Naive thymus-derived CD8-positive, alpha-beta T cell (primary cell): ENCODE measurements around the gene CDC26. TPM values are rescaled to one million over a fixed set of nuclear protein-coding genes. Genes with fewer than 3 reads are reported as not detected.

Experiments used
- ATAC-seq, 2 donors: fragments of 150-1000 bp; cut with Tn5 transposase in 1 of 2; sonication (Bioruptor Pico), chemical (Tn5 transposase) in 1 of 2; 1 replicate in 1 of 2; 2 replicates in 1 of 2; pipeline ENCODE4 v1.10.0; 2021; ENCODE audit warnings: mild to moderate bottlenecking in 2 of 2, moderate library complexity in 2 of 2
- POLR2A ChIA-PET: fragments of 350-600 bp; sonication (Branson Sonifier 250); formaldehyde crosslinking; loops from one replicate; lab custom pipeline; 2021; ENCODE audit warnings: antibody characterized with exemption; lab: Charles Lee
- DNase-seq, 10 donors: peaks; one replicate each; pipeline versions ENCODE4 v3.0.0 to v3.0.0-alpha.2; 2020 to 2022
- H3K27ac Mint-ChIP-seq, 10 donors: one replicate each; pipeline ENCODE4 v1.8.0; 2020 to 2022; ENCODE audit warnings: mild to moderate bottlenecking in 10 of 10, mixed read lengths in 10 of 10, moderate library complexity in 4 of 10, inconsistent platforms in 1 of 10
- H3K27me3 Mint-ChIP-seq, 5 donors: one replicate each; pipeline ENCODE4 v1.8.0; 2021 to 2022; ENCODE audit warnings: mixed read lengths in 5 of 5
- H3K36me3 Mint-ChIP-seq, 3 donors: one replicate each; pipeline ENCODE4 v1.8.0; 2020 to 2022; ENCODE audit warnings: mixed read lengths in 3 of 3, mild to moderate bottlenecking in 2 of 3, inconsistent platforms in 1 of 3
- H3K4me1 Mint-ChIP-seq, 4 donors: one replicate each; pipeline ENCODE4 v1.8.0; 2021 to 2022; ENCODE audit warnings: mixed read lengths in 4 of 4
- H3K4me3 Mint-ChIP-seq, 10 donors: one replicate each; pipeline ENCODE4 v1.8.0; 2020 to 2022; ENCODE audit warnings: mild to moderate bottlenecking in 10 of 10, mixed read lengths in 10 of 10, moderate library complexity in 6 of 10, inconsistent platforms in 1 of 10
- H3K9me3 Mint-ChIP-seq, 9 donors: one replicate each; pipeline ENCODE4 v1.8.0; 2020 to 2022; ENCODE audit warnings: mixed read lengths in 9 of 9, mild to moderate bottlenecking in 3 of 9, inconsistent platforms in 1 of 9, moderate library complexity in 1 of 9
- polyA plus RNA-seq, 3 donors: library from polyadenylated mRNA; unstranded; fragments of 300-500 nt; fragmentation: Illumina TruSeq; gene quantifications; one replicate each; pipeline ENCODE4 v1.2.3, GENCODE V29; 2021
- total RNA-seq, 8 experiments: library from RNA in 2 of 8; stranded (reverse) in 2 of 8; gene quantifications; one replicate each; pipeline ENCODE4 v1.2.3 and lab custom pipeline; 2021 to 2026

Gene CDC26
- total and polyA plus RNA-seq, 5 experiments from 2014 or later: 33.0 to 193 (median 148) TPM

GRCh38 chr9:113223963-113224362 is 51.4 kb downstream of the CDC26 start:
- ATAC-seq (no peak), DNase-seq (no peak)
- peaks cover 0 to 3% (median 0%) of the 10 kb centered on the region in 3 donors for H3K36me3 Mint-ChIP-seq
- no peaks in the 10 kb centered on the region for H3K9me3 Mint-ChIP-seq
- no peaks in the 10 kb centered on the region for H3K27me3 Mint-ChIP-seq
- POLR2A ChIA-PET: no interaction called here
- H3K4me1 Mint-ChIP-seq: peaks cover 19 to 45% (median 43%) of the 10 kb centered on the region in 4 donors
- H3K4me3 Mint-ChIP-seq: no peak overlapping the region
- H3K27ac Mint-ChIP-seq: no peak overlapping the region

GRCh38 chr9:113222482-113222841 is 52.9 kb downstream of the CDC26 start:
- Mint-ChIP-seq H3K27me3 (no peaks in the 10 kb centered on the region), H3K4me1 (peaks cover 16 to 46% (median 38%) of the 10 kb centered on the region in 4 donors)

GRCh38 chr9:113221800-113222481 is 53.4 kb downstream of the CDC26 start:
- peaks cover 16 to 49% (median 38%) of the 10 kb centered on the region in 4 donors for H3K4me1 Mint-ChIP-seq
- DNase-seq: peak in 2 of 10 donors; percentile 9 to 11
- peak in 1 of 2 donors; percentile 15 for ATAC-seq
- no peaks in the 10 kb centered on the region for H3K27me3 Mint-ChIP-seq
- POLR2A ChIA-PET: interaction anchor here (0.6 to 2.2 kb wide), 7 partner anchors 10 to 1660 kb away, joined by 3 to 13 read pairs (median 3); partner anchors contain the start of genes CDC26, PRPF4 and PTBP3
- peak overlapping the region; percentile 32 to 97 (median 96) for H3K27ac Mint-ChIP-seq
- H3K4me3 Mint-ChIP-seq: peak overlapping the region; percentile 92 to 99 (median 97)
- peaks cover 0 to 3% (median 0%) of the 10 kb centered on the region in 3 donors for H3K36me3 Mint-ChIP-seq
- no peaks in the 10 kb centered on the region for H3K9me3 Mint-ChIP-seq

More at GRCh38 chr9:113222482-113222841, 52.9 kb downstream of the CDC26 start:
- POLR2A ChIA-PET: interaction anchor here (2.2 kb wide), 1 partner anchor 52 kb away, joined by 13 read pairs; the partner anchor contains the start of genes CDC26 and PRPF4
- DNase-seq (no peak), ATAC-seq (no peak)
- no peaks in the 10 kb centered on the region for H3K9me3 Mint-ChIP-seq
- peak overlapping the region; percentile 32 to 96 (median 94) for H3K27ac Mint-ChIP-seq
- H3K36me3 Mint-ChIP-seq: no peaks in the 10 kb centered on the region
- H3K4me3 Mint-ChIP-seq: peak overlapping the region; percentile 92 to 99 (median 97)

- Mint-ChIP-seq H3K36me3 (peaks cover 0 to 6% (median 0%) of the 10 kb centered on the region in 3 donors), H3K4me3 (peak within 1 kb of the TSS; percentile 92 to 99 (median 97)), H3K27me3 (no peaks in the 10 kb centered on the region), H3K27ac (peak within 1 kb of the TSS; percentile 80 to 97 (median 96)), H3K9me3 (no peaks in the 10 kb centered on the region), H3K4me1 (peaks cover 16 to 53% (median 41%) of the 10 kb centered on the region in 4 donors)
- peak; percentile 95 to 97 for ATAC-seq
- POLR2A ChIA-PET: interaction anchor here (0.6 to 2.2 kb wide), 8 partner anchors 11 to 1659 kb away, joined by 3 to 13 read pairs (median 3); partner anchors contain the start of genes CDC26, PRPF4 and PTBP3
- peak; percentile 92 to 97 (median 96) for DNase-seq
Measured at GRCh38 chr9:113221003-113221799, 54.2 kb downstream of the CDC26 start, which contains the start of the genes FKBP15 and SLC31A1. Gene FKBP15 (minus strand): TSS chr9:113221277. CDS start chr9:113221243, 34 bp downstream. Gene SLC31A1 (plus strand): TSS chr9:113221544. CDS start chr9:113256149, 34,605 bp downstream.

- POLR2A ChIA-PET: interaction anchor here (0.6 to 2.2 kb wide), 4 partner anchors 14 to 887 kb away, joined by 3 to 13 read pairs (median 3); partner anchors contain the start of genes CDC26, PRPF4 and PTBP3
- no peaks in the 10 kb centered on the region for H3K27me3 Mint-ChIP-seq
- peak overlapping the region; percentile 80 to 97 (median 96) for H3K27ac Mint-ChIP-seq
- H3K4me1 Mint-ChIP-seq: peaks cover 16 to 57% (median 42%) of the 10 kb centered on the region in 4 donors
- peak overlapping the region; percentile 92 to 99 (median 97) for H3K4me3 Mint-ChIP-seq
- peaks cover 0 to 8% (median 0%) of the 10 kb centered on the region in 3 donors for H3K36me3 Mint-ChIP-seq
- no peaks in the 10 kb centered on the region for H3K9me3 Mint-ChIP-seq
- DNase-seq: peak in 2 of 10 donors; percentile 5 to 23
- no peak for ATAC-seq
Measured at GRCh38 chr9:113220467-113221002, 54.8 kb downstream of the CDC26 start.

- Mint-ChIP-seq H3K27ac (peak overlapping the region in 7 of 10 donors; percentile 72 to 97 (median 96)), H3K9me3 (no peaks in the 10 kb centered on the region), H3K36me3 (peaks cover 0 to 11% (median 0%) of the 10 kb centered on the region in 3 donors), H3K27me3 (no peaks in the 10 kb centered on the region), H3K4me3 (peak overlapping the region; percentile 92 to 99 (median 97)), H3K4me1 (peaks cover 18 to 60% (median 47%) of the 10 kb centered on the region in 4 donors)
- no peak for ATAC-seq
- no peak for DNase-seq
- POLR2A ChIA-PET: no interaction called here
Measured at GRCh38 chr9:113219969-113220368, 55.4 kb downstream of the CDC26 start.

- H3K27ac Mint-ChIP-seq: peak overlapping the region in 7 of 10 donors; percentile 12 to 97 (median 87)
- POLR2A ChIA-PET: no interaction called here
- H3K4me3 Mint-ChIP-seq: peak overlapping the region; percentile 92 to 99 (median 97)
- H3K4me1 Mint-ChIP-seq: peaks cover 20 to 63% (median 51%) of the 10 kb centered on the region in 4 donors
- peaks cover 0 to 15% (median 0%) of the 10 kb centered on the region in 3 donors for H3K36me3 Mint-ChIP-seq
- ATAC-seq (no peak), DNase-seq (no peak)
- H3K27me3 Mint-ChIP-seq: no peaks in the 10 kb centered on the region
- no peaks in the 10 kb centered on the region for H3K9me3 Mint-ChIP-seq
Measured at GRCh38 chr9:113219186-113219936, 56.0 kb downstream of the CDC26 start.

Other genes with a start within 250 kb of the CDC26 start
- gene ZFP37, start 218.8 kb downstream of the CDC26 start, total RNA-seq: 1 to 10 TPM; 2.6 to 4.1 TPM
- 1 to 10 TPM in 2 of 3 donors, under 1 TPM in 1; 0.88 to 2.1 (median 1.4) TPM for gene ZFP37, start 218.8 kb downstream of the CDC26 start, polyA plus RNA-seq
- gene SLC31A2, start 124.6 kb downstream of the CDC26 start, total RNA-seq: 1 to 10 TPM; 3.9 to 4.8 TPM
- gene SLC31A2, start 124.6 kb downstream of the CDC26 start, polyA plus RNA-seq: 1 to 10 TPM; 2.1 to 3.5 (median 3.0) TPM
- gene FKBP15, start 54.3 kb downstream of the CDC26 start, total RNA-seq: 10 to 100 TPM; 31.3 to 33.5 TPM
- gene FKBP15, start 54.3 kb downstream of the CDC26 start, polyA plus RNA-seq: 10 to 100 TPM in 1 of 3 donors, 1 to 10 TPM in 2; 7.2 to 14.4 (median 8.8) TPM
- 1 to 10 TPM; 3.7 to 4.4 TPM for gene SLC31A1, start 54.0 kb downstream of the CDC26 start, total RNA-seq
- 1 to 10 TPM; 2.0 to 4.7 (median 2.2) TPM for gene SLC31A1, start 54.0 kb downstream of the CDC26 start, polyA plus RNA-seq
- 10 to 100 TPM; 16.6 to 17.2 TPM for gene PRPF4, start 86 bp upstream of the CDC26 start, total RNA-seq
- gene PRPF4, start 86 bp upstream of the CDC26 start, polyA plus RNA-seq: 10 to 100 TPM; 21.7 to 24.0 (median 23.0) TPM
- under 1 TPM in 1 of 2 experiments, not detected in 1; 0.23 TPM for gene RNF183, start 27.8 kb upstream of the CDC26 start, total RNA-seq
- gene RNF183, start 27.8 kb upstream of the CDC26 start, polyA plus RNA-seq: not detected
- gene WDR31, start 64.7 kb upstream of the CDC26 start, total RNA-seq: 1 to 10 TPM in 1 of 2 experiments, under 1 TPM in 1; 0.96 to 1.2 TPM
- under 1 TPM; 0.21 to 0.62 (median 0.43) TPM for gene WDR31, start 64.7 kb upstream of the CDC26 start, polyA plus RNA-seq
- under 1 TPM in 1 of 2 experiments, not detected in 1; 0.36 TPM for gene BSPRY, start 74.0 kb upstream of the CDC26 start, total RNA-seq
- gene BSPRY, start 74.0 kb upstream of the CDC26 start, polyA plus RNA-seq: 1 to 10 TPM in 2 of 3 donors, under 1 TPM in 1; 0.52 to 1.3 (median 1.2) TPM
- 10 to 100 TPM; 26.2 to 26.5 TPM for gene HDHD3, start 101.4 kb upstream of the CDC26 start, total RNA-seq
- gene HDHD3, start 101.4 kb upstream of the CDC26 start, polyA plus RNA-seq: 10 to 100 TPM; 24.1 to 45.2 (median 35.1) TPM
- 10 to 100 TPM; 45.7 to 47.1 TPM for gene ALAD, start 125.7 kb upstream of the CDC26 start, total RNA-seq
- 10 to 100 TPM; 19.2 to 29.4 (median 21.2) TPM for gene ALAD, start 125.7 kb upstream of the CDC26 start, polyA plus RNA-seq
- 10 to 100 TPM; 59.5 to 64.2 TPM for gene POLE3, start 135.1 kb upstream of the CDC26 start, total RNA-seq
- gene POLE3, start 135.1 kb upstream of the CDC26 start, polyA plus RNA-seq: 100 to 1,000 TPM; 116 to 138 (median 125) TPM
- gene C9orf43, start 135.2 kb upstream of the CDC26 start, total RNA-seq: 1 to 10 TPM; 1.1 to 1.2 TPM
- under 1 TPM in 2 of 3 donors, not detected in 1; 0.55 to 0.81 TPM for gene C9orf43, start 135.2 kb upstream of the CDC26 start, polyA plus RNA-seq
- 10 to 100 TPM; 27.8 to 29.5 TPM for gene RGS3, start 188.2 kb upstream of the CDC26 start, total RNA-seq
- gene RGS3, start 188.2 kb upstream of the CDC26 start, polyA plus RNA-seq: 10 to 100 TPM; 17.9 to 33.4 (median 26.1) TPM